IPS-15b (cell line): ENCODE results near the gene LRRC27.

Source experiments
- H3K27me3 ChIP-seq: one replicate; pipeline ENCODE4 v1.6.1; 2013; ENCODE audit warnings: low read length; ENCODE audit not compliant: control insufficient read depth, insufficient read depth
- H3K36me3 ChIP-seq: one replicate; pipeline ENCODE4 v1.6.1; 2013; ENCODE audit warnings: low read length; ENCODE audit not compliant: control insufficient read depth, insufficient read depth
- H3K4me1 ChIP-seq: one replicate; pipeline ENCODE4 v1.6.1; 2013; ENCODE audit warnings: mild to moderate bottlenecking, low read length; ENCODE audit not compliant: control insufficient read depth, insufficient read depth
- H3K4me3 ChIP-seq: one replicate; pipeline ENCODE4 v1.5.1; 2013; ENCODE audit warnings: low read depth, low read length
- H3K9ac ChIP-seq: one replicate; pipeline ENCODE4 v1.6.1; 2013; ENCODE audit warnings: low read depth, mild to moderate bottlenecking, low read length
- H3K9me3 ChIP-seq: one replicate; pipeline ENCODE4 v1.6.1; 2013; ENCODE audit warnings: mild to moderate bottlenecking, low read length; ENCODE audit not compliant: control insufficient read depth, insufficient read depth

Gene LRRC27

GRCh38 chr10:132322586-132323048, 9.4 kb upstream of the LRRC27 start:
- no peaks in the 10 kb centered on the region for H3K27me3 ChIP-seq
- H3K4me1 ChIP-seq: no peaks in the 10 kb centered on the region
- H3K9ac ChIP-seq: no peak overlapping the region
- H3K36me3 ChIP-seq: no peaks in the 10 kb centered on the region
- no peaks in the 10 kb centered on the region for H3K9me3 ChIP-seq
- H3K4me3 ChIP-seq: no peak overlapping the region

- Histone ChIP-seq H3K4me1 (no peaks in the 10 kb centered on the region), H3K27me3 (no peaks in the 10 kb centered on the region), H3K4me3 (no peak overlapping the region), H3K9me3 (no peaks in the 10 kb centered on the region), H3K36me3 (no peaks in the 10 kb centered on the region), H3K9ac (no peak overlapping the region)
Measured at GRCh38 chr10:132324186-132324585, 7.8 kb upstream of the LRRC27 start.

DNA sequence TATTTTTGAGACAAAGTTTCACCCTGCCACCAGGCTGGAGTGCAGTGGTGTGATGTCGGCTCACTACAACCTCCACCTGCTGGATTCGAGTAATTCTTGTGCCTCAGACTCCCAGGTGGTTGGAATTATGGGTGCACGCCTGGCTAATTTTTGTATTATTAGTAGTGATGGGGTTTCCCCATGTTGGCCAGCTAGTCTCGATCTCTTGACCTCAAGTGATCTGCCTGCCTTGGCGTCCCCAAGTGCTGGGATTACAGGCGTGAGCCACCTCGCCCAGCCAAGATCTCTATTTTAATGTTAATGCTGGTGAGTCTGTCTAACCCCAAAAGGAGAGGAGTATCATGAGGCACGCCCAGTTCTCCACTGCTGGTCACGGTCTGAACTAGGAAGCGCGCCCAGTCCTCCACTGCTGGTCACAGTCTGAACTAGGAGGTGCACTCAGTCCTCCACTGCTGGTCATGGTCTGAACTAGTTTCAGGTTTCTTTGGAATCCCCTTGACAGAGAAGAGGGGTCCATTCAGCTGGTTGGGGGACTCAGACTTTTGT, 5.6 kb upstream of the LRRC27 start:
- H3K9me3 ChIP-seq: no peaks in the 10 kb centered on the region
- H3K4me3 ChIP-seq: no peak overlapping the region
- H3K27me3 ChIP-seq: no peaks in the 10 kb centered on the region
- no peaks in the 10 kb centered on the region for H3K36me3 ChIP-seq
- no peaks in the 10 kb centered on the region for H3K4me1 ChIP-seq
- no peak overlapping the region for H3K9ac ChIP-seq

DNA sequence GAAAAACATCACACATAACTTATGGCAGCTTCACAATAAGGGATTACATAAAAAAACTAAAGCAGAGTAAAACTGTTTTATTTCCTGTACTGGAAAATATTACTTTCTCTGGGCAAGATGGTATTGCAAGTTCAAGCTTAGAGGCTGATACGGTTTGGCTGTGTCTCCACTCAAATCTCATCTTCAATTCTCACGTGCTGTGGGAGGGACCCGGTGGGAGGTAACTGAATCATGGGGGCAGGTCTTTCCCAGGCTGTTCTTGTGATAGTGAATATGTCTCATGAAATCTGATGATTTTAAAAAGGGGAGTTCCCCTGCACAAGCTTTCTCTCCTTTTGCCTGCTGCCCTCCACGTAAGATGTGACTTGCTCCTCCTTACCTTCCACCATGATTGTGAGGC, 5.1 kb upstream of the LRRC27 start:
- H3K4me3 ChIP-seq: no peak overlapping the region
- no peaks in the 10 kb centered on the region for H3K9me3 ChIP-seq
- no peak overlapping the region for H3K9ac ChIP-seq
- H3K4me1 ChIP-seq: no peaks in the 10 kb centered on the region
- no peaks in the 10 kb centered on the region for H3K27me3 ChIP-seq
- H3K36me3 ChIP-seq: no peaks in the 10 kb centered on the region

DNA sequence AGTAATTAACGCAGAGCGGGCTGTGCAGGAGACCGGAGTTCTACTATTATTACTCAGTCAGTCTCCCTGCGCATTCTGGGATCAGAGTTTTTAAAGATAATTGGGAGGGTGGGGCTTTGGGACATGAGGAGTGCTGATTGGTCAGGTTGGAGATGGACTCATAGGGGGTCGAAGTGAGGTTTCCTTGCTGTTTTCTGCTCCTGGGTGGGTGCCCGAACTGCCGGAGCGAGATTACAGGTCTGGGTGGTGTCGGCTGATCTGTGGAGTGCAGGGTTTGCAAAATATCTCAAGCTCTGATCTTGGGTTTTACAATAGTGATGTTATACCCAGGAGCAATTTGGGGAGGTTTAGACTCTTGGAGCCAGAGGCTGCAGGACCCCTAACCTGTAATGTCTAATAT, 3.9 kb upstream of the LRRC27 start:
- Histone ChIP-seq H3K4me1 (no peaks in the 10 kb centered on the region), H3K27me3 (no peaks in the 10 kb centered on the region), H3K36me3 (no peaks in the 10 kb centered on the region), H3K9ac (no peak overlapping the region), H3K4me3 (no peak overlapping the region), H3K9me3 (no peaks in the 10 kb centered on the region)

GRCh38 chr10:132328738-132329137, 3.3 kb upstream of the LRRC27 start:
- Histone ChIP-seq H3K4me1 (no peaks in the 10 kb centered on the region), H3K9me3 (no peaks in the 10 kb centered on the region), H3K27me3 (no peaks in the 10 kb centered on the region), H3K36me3 (no peaks in the 10 kb centered on the region), H3K9ac (no peak overlapping the region), H3K4me3 (no peak overlapping the region)

DNA sequence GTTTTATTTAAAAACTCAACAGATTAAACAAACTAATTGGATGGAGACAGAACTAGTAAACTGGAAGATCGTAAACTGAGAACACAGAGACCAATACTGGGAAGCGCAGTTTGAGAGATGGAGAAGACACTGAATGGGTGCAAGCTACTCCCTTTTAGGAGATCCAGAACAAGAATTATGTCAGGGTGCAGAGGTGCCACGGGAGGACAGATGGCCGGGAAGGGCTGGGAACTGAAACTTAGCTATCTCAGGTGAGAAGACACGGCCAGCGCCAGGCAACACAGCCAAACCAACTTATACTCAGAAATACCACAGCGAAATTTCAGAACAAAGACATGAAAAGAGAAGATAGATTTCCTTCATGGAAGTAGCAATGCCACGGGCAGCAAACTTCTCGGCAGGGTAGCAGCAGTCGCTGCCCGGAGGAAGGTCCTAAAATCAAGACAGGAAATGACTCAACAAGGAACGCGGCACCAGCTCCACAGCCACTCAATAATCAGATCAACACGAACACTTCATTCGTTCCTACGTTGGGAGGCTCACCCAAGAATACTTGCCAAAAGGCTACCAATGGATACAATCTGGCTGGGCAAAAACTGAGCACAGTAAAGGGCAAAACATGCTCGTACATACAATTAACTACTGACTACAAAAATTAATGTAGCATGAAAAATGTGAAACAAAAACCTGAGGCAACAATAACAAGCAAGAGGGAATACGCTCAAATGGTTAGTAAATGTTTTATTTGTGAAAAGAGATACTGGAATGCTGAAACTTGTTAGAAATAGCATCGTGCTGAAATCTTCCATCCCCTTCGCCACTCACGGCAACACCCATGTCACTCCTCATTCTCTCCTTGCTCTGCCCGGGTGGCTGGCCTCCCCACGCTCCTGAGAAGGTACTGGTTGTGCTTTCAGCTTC, 2.2 kb upstream of the LRRC27 start:
- Histone ChIP-seq H3K9ac (no peak overlapping the region), H3K4me3 (peak overlapping the region; percentile 94), H3K27me3 (no peaks in the 10 kb centered on the region), H3K9me3 (no peaks in the 10 kb centered on the region), H3K4me1 (no peaks in the 10 kb centered on the region), H3K36me3 (no peaks in the 10 kb centered on the region)

- no peaks in the 10 kb centered on the region for H3K4me1 ChIP-seq
- H3K27me3 ChIP-seq: no peaks in the 10 kb centered on the region
- no peaks in the 10 kb centered on the region for H3K9me3 ChIP-seq
- peak overlapping the region; percentile 94 for H3K4me3 ChIP-seq
- no peaks in the 10 kb centered on the region for H3K36me3 ChIP-seq
- H3K9ac ChIP-seq: no peak overlapping the region
Measured at GRCh38 chr10:132330486-132330833, 1.5 kb upstream of the LRRC27 start.

DNA sequence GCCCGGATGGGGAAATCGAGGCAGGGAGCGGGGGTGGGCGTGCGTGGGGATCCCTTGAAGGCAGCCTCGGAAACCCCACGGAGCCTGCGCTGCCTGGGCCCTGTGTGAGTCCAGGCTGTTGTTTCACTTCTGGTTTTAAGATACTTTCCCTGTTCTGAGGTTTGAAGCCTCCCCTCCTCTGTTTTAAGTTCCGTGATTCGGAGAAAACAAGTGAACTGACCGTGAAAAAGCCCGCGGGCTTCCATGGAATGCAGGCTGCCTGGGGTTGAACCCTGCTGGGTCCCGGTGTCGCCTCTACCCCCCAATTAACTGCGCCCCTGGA, 401 bp downstream of the LRRC27 start:
- Histone ChIP-seq H3K4me1 (no peaks in the 10 kb centered on the region), H3K9me3 (no peaks in the 10 kb centered on the region), H3K36me3 (no peaks in the 10 kb centered on the region), H3K27me3 (no peaks in the 10 kb centered on the region), H3K4me3 (peak overlapping the region; percentile 71), H3K9ac (peak overlapping the region; percentile 54)

DNA sequence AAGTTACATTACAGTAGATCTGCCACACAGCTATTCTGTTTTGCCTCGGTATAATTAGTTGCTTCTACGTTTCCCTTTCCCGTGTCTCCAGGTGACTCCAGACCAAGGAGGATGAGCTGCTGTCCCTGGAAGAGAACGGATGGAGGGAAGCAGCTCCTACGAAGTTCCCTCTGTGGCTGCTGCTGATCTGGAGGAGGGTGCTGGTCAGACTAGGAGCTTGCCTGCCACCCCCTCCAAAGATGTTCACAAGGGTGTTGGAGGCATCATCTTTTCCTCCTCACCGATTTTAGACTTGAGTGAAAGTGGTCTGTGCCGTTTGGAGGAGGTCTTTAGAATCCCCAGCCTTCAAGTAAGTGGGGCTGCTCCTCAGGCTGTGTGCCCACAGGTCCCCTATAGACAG, 1.4 kb downstream of the LRRC27 start:
- no peaks in the 10 kb centered on the region for H3K9me3 ChIP-seq
- no peak overlapping the region for H3K9ac ChIP-seq
- no peak overlapping the region for H3K4me3 ChIP-seq
- no peaks in the 10 kb centered on the region for H3K27me3 ChIP-seq
- H3K4me1 ChIP-seq: no peaks in the 10 kb centered on the region
- H3K36me3 ChIP-seq: no peaks in the 10 kb centered on the region

GRCh38 chr10:132334631-132335188, 2.7 kb downstream of the LRRC27 start:
- Histone ChIP-seq H3K4me1 (no peaks in the 10 kb centered on the region), H3K9me3 (no peaks in the 10 kb centered on the region), H3K9ac (no peak overlapping the region), H3K4me3 (peak overlapping the region; percentile 6), H3K36me3 (no peaks in the 10 kb centered on the region), H3K27me3 (no peaks in the 10 kb centered on the region)
